Mesothelial cell of epicardium (in vitro differentiated cells): ENCODE results near the gene RASA2. TPM values are rescaled to one million over a fixed set of nuclear protein-coding genes. Genes with fewer than 3 reads are reported as not detected.
"Not testable (repeated sequence)": the region's sequence is repeated elsewhere in the genome, so short reads cannot be mapped to it uniquely, and the experiment has no call there.

ENCODE experiments used
- DNase-seq, 2 experiments: peaks; one replicate each; pipeline ENCODE4 v3.0.0; 2021; ENCODE audit warnings: low spot score in 2 of 2; ENCODE audit not compliant: unreplicated experiment in 2 of 2
- H3K27ac Mint-ChIP-seq: 2 replicates; pipeline ENCODE4 v1.8.0; 2021; ENCODE audit warnings: mixed read lengths
- H3K27me3 Mint-ChIP-seq: 2 replicates; pipeline ENCODE4 v1.8.0; 2021; ENCODE audit warnings: low read depth, mixed read lengths
- H3K36me3 Mint-ChIP-seq: 2 replicates; pipeline ENCODE4 v1.8.0; 2021; ENCODE audit warnings: mixed read lengths
- H3K4me1 Mint-ChIP-seq: 2 replicates; pipeline ENCODE4 v1.8.0; 2021; ENCODE audit warnings: mixed read lengths
- H3K4me3 Mint-ChIP-seq: 2 replicates; pipeline ENCODE4 v1.8.0; 2021; ENCODE audit warnings: mild to moderate bottlenecking, moderate library complexity, mixed read lengths
- H3K9me3 Mint-ChIP-seq: 2 replicates; pipeline ENCODE4 v1.8.0; 2021; ENCODE audit warnings: mixed read lengths
- total RNA-seq: library from RNA; stranded (reverse); gene quantifications from 3 replicates; pipeline ENCODE4 v1.2.1, GENCODE V29; 2021
- TF ChIP-seq, protein P1 (sequence below): fragments of 200-600 bp; sonication (generic); IDR thresholded peaks from one replicate; pipeline ENCODE4 v1.5.0; 2021; ENCODE audit warnings: antibody characterized with exemption; ENCODE audit not compliant: unreplicated experiment

The RASA2 gene
- total RNA-seq, 1 donor from 2014 or later: 14.5 TPM

DNA sequence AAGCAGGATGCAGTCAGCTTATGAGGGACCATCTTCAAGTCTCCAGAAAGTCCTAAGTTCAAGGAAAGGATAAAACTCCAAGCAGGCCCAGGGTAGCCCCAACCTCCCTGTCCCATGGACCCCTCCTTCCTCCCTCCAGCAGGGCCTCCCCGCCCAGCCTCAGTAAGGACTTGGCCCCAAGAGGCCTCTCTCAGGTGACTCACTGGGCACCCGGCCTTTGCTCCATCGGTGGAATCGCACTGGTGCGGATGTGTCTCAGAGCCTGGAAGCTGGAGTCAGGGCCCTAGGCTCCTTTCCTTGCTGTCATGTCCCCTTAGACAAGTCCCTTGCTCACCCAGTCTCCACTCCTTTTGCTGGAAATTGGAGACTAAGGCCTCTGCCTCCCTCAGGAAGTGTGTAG is 136.9 kb downstream of the RASA2 start:
- Mint-ChIP-seq H3K27ac (no peak overlapping the region), H3K9me3 (peaks cover 10% of the 10 kb centered on the region), H3K4me3 (no peak overlapping the region), H3K4me1 (no peaks in the 10 kb centered on the region), H3K36me3 (no peaks in the 10 kb centered on the region), H3K27me3 (no peaks in the 10 kb centered on the region)
- TF ChIP-seq, protein P1, sequence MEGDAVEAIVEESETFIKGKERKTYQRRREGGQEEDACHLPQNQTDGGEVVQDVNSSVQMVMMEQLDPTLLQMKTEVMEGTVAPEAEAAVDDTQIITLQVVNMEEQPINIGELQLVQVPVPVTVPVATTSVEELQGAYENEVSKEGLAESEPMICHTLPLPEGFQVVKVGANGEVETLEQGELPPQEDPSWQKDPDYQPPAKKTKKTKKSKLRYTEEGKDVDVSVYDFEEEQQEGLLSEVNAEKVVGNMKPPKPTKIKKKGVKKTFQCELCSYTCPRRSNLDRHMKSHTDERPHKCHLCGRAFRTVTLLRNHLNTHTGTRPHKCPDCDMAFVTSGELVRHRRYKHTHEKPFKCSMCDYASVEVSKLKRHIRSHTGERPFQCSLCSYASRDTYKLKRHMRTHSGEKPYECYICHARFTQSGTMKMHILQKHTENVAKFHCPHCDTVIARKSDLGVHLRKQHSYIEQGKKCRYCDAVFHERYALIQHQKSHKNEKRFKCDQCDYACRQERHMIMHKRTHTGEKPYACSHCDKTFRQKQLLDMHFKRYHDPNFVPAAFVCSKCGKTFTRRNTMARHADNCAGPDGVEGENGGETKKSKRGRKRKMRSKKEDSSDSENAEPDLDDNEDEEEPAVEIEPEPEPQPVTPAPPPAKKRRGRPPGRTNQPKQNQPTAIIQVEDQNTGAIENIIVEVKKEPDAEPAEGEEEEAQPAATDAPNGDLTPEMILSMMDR: no peak
- no peak for DNase-seq

DNA sequence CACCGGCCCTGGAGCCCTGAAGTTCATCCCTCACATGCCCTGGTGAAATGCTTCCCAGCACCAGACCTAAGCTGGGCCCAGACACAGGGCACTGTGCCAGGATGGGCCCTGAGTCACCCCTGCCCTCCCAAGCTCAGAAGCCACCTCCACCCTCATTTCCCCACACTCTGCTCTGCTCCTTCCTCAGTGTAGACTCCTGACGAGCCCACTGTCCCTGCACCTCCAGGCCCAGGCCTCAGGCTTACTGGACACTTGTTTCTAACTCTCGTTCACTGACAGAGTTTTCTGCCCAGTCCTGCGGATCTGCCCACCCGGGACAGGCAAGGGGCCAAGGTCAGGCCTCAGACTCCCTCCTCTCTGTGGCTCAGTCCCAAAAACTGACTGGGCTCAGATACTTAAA is 138.7 kb downstream of the RASA2 start:
- DNase-seq: no peak
- H3K4me3 Mint-ChIP-seq: no peak overlapping the region
- H3K27me3 Mint-ChIP-seq: no peaks in the 10 kb centered on the region
- no peaks in the 10 kb centered on the region for H3K4me1 Mint-ChIP-seq
- TF ChIP-seq, protein P1: no peak
- H3K27ac Mint-ChIP-seq: no peak overlapping the region
- H3K9me3 Mint-ChIP-seq: peaks cover 20% of the 10 kb centered on the region
- no peaks in the 10 kb centered on the region for H3K36me3 Mint-ChIP-seq

DNA sequence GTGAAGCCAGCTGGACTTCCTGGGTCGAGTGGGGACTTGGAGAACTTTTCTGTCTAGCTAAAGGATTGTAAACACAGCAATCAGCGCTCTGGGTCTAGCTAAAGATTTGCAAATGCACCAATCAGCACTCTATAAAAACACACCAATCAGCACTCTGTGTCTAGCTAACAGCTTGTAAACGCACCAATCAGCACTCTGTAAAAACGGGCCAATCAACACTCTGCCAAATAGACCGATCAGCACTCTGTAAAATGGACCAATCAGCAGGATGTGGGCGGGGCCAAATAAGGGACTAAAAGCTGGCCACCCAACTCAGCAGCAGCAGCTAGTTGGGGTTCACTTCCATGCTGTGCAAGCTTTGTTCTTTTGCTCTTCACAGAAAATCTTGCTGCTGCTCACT is 141.5 kb downstream of the RASA2 start:
- H3K9me3 Mint-ChIP-seq: peaks cover 17% of the 10 kb centered on the region
- H3K36me3 Mint-ChIP-seq, H3K4me1 Mint-ChIP-seq, H3K27ac Mint-ChIP-seq, H3K4me3 Mint-ChIP-seq, DNase-seq, H3K27me3 Mint-ChIP-seq: not testable (repeated sequence)

DNA sequence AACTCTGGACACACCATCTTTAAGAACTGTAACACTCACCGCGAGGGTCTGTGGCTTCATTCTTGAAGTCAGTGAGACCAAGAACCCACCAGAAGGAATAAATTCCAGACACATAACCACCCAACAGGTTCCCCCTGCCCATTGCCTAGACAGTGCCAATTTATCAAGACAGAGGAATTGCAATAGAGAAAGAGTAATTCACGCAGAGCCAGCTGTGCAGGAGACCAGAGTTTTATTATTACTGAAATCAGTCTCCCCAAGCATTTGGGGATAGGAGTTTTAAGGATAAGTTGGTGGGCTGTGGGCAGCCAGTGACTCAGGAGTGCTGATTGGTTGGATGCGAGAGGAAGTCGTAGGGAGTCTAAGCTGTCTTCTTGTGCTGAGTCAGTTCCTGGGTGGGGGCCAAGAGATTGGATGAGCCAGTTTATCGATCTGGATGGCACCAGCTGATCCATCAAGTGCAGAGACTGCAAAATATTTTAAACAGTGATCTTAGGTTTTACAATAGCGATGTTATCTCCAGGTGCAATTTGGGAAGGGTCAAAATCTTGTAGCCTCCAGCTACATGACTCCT is 142.1 kb downstream of the RASA2 start:
- peaks cover 17% of the 10 kb centered on the region for H3K9me3 Mint-ChIP-seq
- H3K4me3 Mint-ChIP-seq, H3K36me3 Mint-ChIP-seq, H3K27me3 Mint-ChIP-seq, DNase-seq, H3K27ac Mint-ChIP-seq, H3K4me1 Mint-ChIP-seq: not testable (repeated sequence)

DNA sequence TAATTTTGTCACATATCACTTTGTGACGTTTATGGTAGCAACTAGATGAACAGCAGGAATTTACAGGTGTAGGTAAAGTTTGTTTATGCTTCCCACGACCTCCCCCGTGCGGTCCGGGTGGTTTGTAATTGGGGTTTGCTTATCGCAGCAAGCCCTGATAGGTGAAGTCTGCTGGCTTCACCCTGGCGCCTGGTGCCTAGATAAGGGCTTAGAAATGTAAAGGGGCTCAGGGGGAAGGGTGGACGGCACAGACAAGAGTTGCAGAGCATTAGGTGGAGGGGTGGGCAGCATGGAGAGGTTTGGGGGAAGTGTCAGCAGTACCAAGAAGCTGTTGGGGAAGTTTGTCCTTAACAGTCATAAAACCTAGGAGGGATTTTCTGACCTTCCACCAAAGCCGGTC is 143.1 kb downstream of the RASA2 start:
- no peak for DNase-seq
- no peaks in the 10 kb centered on the region for H3K36me3 Mint-ChIP-seq
- H3K27ac Mint-ChIP-seq: no peak overlapping the region
- H3K4me1 Mint-ChIP-seq: no peaks in the 10 kb centered on the region
- no peaks in the 10 kb centered on the region for H3K27me3 Mint-ChIP-seq
- no peak overlapping the region for H3K4me3 Mint-ChIP-seq
- TF ChIP-seq, protein P1: no peak
- H3K9me3 Mint-ChIP-seq: peaks cover 17% of the 10 kb centered on the region

DNA sequence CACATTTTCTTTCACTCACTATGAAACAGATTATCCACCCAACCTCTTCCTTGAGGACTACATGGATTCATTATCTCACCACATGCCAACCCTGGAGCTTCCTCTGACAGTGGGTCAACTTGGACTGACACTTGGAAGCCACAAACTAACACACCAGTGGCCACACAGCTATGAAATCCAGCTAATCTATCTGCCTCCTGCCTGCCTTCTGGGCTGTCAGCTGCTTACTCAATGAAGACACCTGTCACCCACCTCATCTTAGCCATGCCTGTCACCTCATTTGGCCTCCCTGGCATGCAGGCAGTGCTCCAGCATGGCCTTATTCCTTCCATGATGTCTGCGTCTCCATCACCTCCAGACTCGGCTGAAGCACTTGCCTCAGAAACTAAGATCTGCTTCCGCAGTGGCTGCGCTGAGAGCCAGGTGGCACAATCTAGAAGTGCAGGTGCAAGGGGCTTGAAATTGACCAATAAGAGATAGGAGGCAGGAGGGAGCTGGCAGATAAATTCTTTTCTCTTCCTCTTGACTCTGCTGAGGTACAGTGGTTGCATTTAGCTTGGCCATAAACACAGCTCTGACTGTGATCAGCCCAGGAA is 146.1 kb downstream of the RASA2 start:
- no peak for DNase-seq
- H3K4me3 Mint-ChIP-seq: no peak overlapping the region
- H3K4me1 Mint-ChIP-seq: no peaks in the 10 kb centered on the region
- H3K27ac Mint-ChIP-seq: no peak overlapping the region
- TF ChIP-seq, protein P1: no peak
- H3K36me3 Mint-ChIP-seq: no peaks in the 10 kb centered on the region
- peaks cover 17% of the 10 kb centered on the region for H3K9me3 Mint-ChIP-seq
- no peaks in the 10 kb centered on the region for H3K27me3 Mint-ChIP-seq
